Hepatocyte (in vitro differentiated cells): ENCODE measurements around the gene TMOD1. TPM values are rescaled to one million over a fixed set of nuclear protein-coding genes. Genes with fewer than 3 reads are reported as not detected.
"Not testable (repeated sequence)": the region's sequence is repeated elsewhere in the genome, so short reads cannot be mapped to it uniquely, and the experiment has no call there.

Experiments used
- DNase-seq: peaks from one replicate; pipeline ENCODE4 v3.0.0-alpha.2; 2016; ENCODE audit warnings: low spot score
- H2AFZ ChIP-seq: fragments of 200-600 bp; sonication (generic); 2 replicates; pipeline ENCODE4 v1.6.0; 2016; ENCODE audit warnings: antibody characterized with exemption, mild to moderate bottlenecking
- H3K27ac ChIP-seq: fragments of 200-600 bp; sonication (generic); 2 replicates; pipeline ENCODE4 v1.5.1; 2016; ENCODE audit warnings: mild to moderate bottlenecking
- H3K27me3 ChIP-seq: fragments of 200-600 bp; sonication (generic); 2 replicates; pipeline ENCODE4 v1.6.1; 2016
- H3K36me3 ChIP-seq: fragments of 200-600 bp; sonication (generic); replicated peaks from 2 replicates; pipeline ENCODE4 v1.5.1; 2016; ENCODE audit warnings: low read depth; ENCODE audit not compliant: insufficient read depth
- H3K4me1 ChIP-seq: fragments of 200-600 bp; sonication (generic); 2 replicates; pipeline ENCODE4 v1.5.1; 2016; ENCODE audit warnings: mild to moderate bottlenecking, moderate library complexity; ENCODE audit not compliant: insufficient read depth
- H3K4me2 ChIP-seq: fragments of 200-600 bp; sonication (generic); 2 replicates; pipeline ENCODE4 v1.6.0; 2016
- H3K4me3 ChIP-seq: fragments of 200-600 bp; sonication (generic); 2 replicates; pipeline ENCODE4 v1.5.1; 2016; ENCODE audit warnings: mild to moderate bottlenecking
- H3K79me2 ChIP-seq: fragments of 200-600 bp; sonication (generic); 2 replicates; pipeline ENCODE4 v1.6.0; 2017; ENCODE audit warnings: mild to moderate bottlenecking
- H3K9me2 ChIP-seq: fragments of 200-600 bp; sonication (generic); replicated peaks from 2 replicates; pipeline ENCODE4 v1.6.0; 2017; ENCODE audit warnings: mild to moderate bottlenecking; ENCODE audit not compliant: insufficient read depth
- H3K9me3 ChIP-seq: fragments of 200-600 bp; sonication (generic); 2 replicates; pipeline ENCODE4 v1.5.1; 2016; ENCODE audit warnings: low read depth, mild to moderate bottlenecking
- H4K20me1 ChIP-seq: fragments of 200-600 bp; sonication (generic); 2 replicates; pipeline ENCODE4 v1.6.0; 2016; ENCODE audit warnings: mild to moderate bottlenecking; ENCODE audit not compliant: insufficient read depth, poor library complexity, severe bottlenecking
- EZH2 ChIP-seq: fragments of 200-600 bp; sonication (generic); IDR thresholded peaks from 2 replicates; pipeline ENCODE4 v1.6.1; 2016; ENCODE audit warnings: antibody characterized with exemption, mild to moderate bottlenecking, borderline replicate concordance
- EZH2phosphoT487 ChIP-seq: fragments of 200-600 bp; sonication (generic); IDR thresholded peaks from one replicate; pipeline ENCODE4 v1.6.1; 2018; ENCODE audit warnings: antibody characterized with exemption, mild to moderate bottlenecking, low read depth, moderate library complexity; ENCODE audit not compliant: unreplicated experiment, severe bottlenecking
- WGBS: methylation state at CpG from one replicate; pipeline ENCODE4 v1.1.6; 2016; ENCODE audit warnings: low lambda C conversion rate; ENCODE audit errors: missing lambda C conversion rate; 5-methylcytosine and 5-hydroxymethylcytosine counted together
- polyA plus RNA-seq: library from polyadenylated mRNA; unstranded; fragments of >200 nt; fragmentation: Nextera tagmentation; extraction: Ambion mirVana; gene quantifications from 2 replicates; pipeline ENCODE4 v1.2.1, GENCODE V29; 2016
- total RNA-seq: library from RNA; depleted of rRNA; stranded (reverse); fragments of >200 nt; gene quantifications from 2 replicates; pipeline ENCODE4 v1.2.3, GENCODE V29; 2014
- TF ChIP-seq, protein P1 (sequence below): fragments of 200-600 bp; sonication (generic); IDR thresholded peaks from 2 replicates; pipeline ENCODE4 v1.5.1; 2016; ENCODE audit warnings: antibody characterized with exemption, mild to moderate bottlenecking; ENCODE audit not compliant: poor library complexity

The TMOD1 gene
- total and polyA plus RNA-seq, 2 experiments from 2014 or later = 0.47 to 3.5 TPM

DNA sequence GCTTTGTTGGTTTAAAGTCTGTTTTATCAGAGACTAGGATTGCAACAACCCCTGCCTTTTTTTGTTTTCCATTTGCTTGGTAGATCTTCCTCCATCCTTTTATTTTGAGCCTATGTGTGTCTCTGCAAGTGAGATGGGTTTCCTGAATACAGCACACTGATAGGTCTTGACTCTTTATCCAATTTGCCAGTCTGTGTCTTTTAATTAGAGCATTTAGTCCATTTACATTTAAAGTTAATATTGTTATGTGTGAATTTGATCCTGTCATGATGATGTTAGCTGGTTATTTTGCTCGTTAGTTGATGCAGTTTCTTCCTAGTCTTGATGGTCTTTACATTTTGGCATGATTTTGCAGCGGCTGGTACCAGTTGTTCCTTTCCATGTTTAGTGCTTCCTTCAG, 83.3 kb downstream of the TMOD1 start:
- H3K4me2 ChIP-seq, H2AFZ ChIP-seq, H3K9me2 ChIP-seq, H3K4me3 ChIP-seq, H3K27ac ChIP-seq, H3K36me3 ChIP-seq, H3K4me1 ChIP-seq, H3K9me3 ChIP-seq, H3K79me2 ChIP-seq, DNase-seq, H3K27me3 ChIP-seq, H4K20me1 ChIP-seq: not testable (repeated sequence)
- WGBS = 92% methylated on average over 2 of the region's 2 CpGs

DNA sequence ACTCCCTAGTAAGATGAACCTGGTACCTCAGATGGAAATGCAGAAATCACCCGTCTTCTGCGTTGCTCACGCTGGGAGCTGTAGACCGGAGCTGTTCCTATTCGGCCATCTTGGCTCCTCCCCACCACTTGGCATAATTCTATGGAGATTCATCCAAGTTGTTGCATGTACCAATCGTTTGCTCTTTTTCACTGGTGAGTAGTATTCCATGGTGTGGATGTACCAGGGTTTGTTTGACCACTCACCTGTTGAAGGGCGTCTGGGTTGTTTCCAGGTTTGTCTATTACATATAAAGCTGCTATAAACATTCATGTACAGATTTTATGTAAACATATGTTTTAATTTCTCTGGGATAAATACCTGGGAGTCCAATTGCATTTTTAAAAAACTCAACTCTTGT, 85.4 kb downstream of the TMOD1 start:
- H3K27ac ChIP-seq, H3K79me2 ChIP-seq, H3K36me3 ChIP-seq, H3K4me3 ChIP-seq, H2AFZ ChIP-seq, DNase-seq, H3K4me2 ChIP-seq, H3K4me1 ChIP-seq, H3K9me2 ChIP-seq, H4K20me1 ChIP-seq, H3K9me3 ChIP-seq, H3K27me3 ChIP-seq: not testable (repeated sequence)
- WGBS = 95% methylated on average over 7 of the region's 7 CpGs

DNA sequence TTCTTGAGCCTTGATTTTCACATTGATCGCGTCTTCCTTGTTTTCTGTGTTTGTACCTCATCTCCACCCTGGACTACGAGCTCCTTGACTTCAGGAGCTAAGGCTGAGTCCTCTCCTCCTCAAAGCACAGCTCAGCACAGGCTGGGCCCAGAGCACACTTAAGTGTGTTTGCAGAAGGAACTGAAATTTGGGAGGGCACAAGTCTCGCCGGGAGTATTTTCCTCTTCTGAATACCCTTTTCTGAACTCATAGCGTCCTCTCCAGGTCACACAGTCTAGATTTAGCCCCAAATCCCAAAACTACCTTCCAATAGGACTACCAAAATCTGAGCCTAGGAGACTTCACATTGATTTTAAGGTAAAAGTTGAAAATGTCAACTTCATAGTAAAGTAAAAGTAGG, 90.1 kb downstream of the TMOD1 start:
- Histone ChIP-seq H3K4me3 (no peak overlapping the region), H3K4me2 (no peak overlapping the region), H3K79me2 (no peaks in the 10 kb centered on the region), H3K27me3 (no peaks in the 10 kb centered on the region), H3K9me3 (no peaks in the 10 kb centered on the region), H3K27ac (no peak overlapping the region), H3K4me1 (no peaks in the 10 kb centered on the region), H3K36me3 (no peaks in the 10 kb centered on the region), H4K20me1 (no peaks in the 10 kb centered on the region), H3K9me2 (no peaks in the 10 kb centered on the region), H2AFZ (no peak overlapping the region)
- TF ChIP-seq, protein P1, sequence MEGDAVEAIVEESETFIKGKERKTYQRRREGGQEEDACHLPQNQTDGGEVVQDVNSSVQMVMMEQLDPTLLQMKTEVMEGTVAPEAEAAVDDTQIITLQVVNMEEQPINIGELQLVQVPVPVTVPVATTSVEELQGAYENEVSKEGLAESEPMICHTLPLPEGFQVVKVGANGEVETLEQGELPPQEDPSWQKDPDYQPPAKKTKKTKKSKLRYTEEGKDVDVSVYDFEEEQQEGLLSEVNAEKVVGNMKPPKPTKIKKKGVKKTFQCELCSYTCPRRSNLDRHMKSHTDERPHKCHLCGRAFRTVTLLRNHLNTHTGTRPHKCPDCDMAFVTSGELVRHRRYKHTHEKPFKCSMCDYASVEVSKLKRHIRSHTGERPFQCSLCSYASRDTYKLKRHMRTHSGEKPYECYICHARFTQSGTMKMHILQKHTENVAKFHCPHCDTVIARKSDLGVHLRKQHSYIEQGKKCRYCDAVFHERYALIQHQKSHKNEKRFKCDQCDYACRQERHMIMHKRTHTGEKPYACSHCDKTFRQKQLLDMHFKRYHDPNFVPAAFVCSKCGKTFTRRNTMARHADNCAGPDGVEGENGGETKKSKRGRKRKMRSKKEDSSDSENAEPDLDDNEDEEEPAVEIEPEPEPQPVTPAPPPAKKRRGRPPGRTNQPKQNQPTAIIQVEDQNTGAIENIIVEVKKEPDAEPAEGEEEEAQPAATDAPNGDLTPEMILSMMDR = no peak
- TF ChIP-seq EZH2phosphoT487 = no peak
- TF ChIP-seq EZH2 = no peak
- WGBS = 92% methylated on average over 6 of the region's 6 CpGs
- no peak for DNase-seq

DNA sequence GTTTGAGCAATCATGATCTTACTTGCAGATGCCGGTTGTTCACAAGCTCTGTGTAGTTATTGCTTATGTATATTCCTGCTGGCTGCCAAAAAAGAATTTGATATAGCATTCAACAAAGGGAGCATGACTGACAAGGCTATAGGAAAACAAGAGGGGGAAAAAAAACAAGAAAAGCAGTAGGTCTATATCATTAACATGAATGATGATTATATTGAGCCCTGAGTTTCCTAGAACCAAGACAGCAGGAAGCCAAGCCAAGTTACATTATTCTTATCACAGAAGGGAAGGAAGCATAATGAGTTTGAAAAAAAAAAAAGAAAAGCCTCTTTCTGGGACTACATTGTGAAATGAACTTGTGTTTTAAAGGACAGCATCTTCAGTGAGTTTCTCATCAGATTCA, 90.7 kb downstream of the TMOD1 start:
- Histone ChIP-seq H4K20me1 (no peaks in the 10 kb centered on the region), H3K36me3 (no peaks in the 10 kb centered on the region), H3K27me3 (no peaks in the 10 kb centered on the region), H3K4me3 (no peak overlapping the region), H3K79me2 (no peaks in the 10 kb centered on the region), H2AFZ (no peak overlapping the region), H3K4me2 (no peak overlapping the region), H3K9me3 (no peaks in the 10 kb centered on the region), H3K4me1 (no peaks in the 10 kb centered on the region), H3K9me2 (no peaks in the 10 kb centered on the region), H3K27ac (no peak overlapping the region)
- 96% methylated on average over 1 of the region's 1 CpG for WGBS
- no peak for DNase-seq
- no peak for TF ChIP-seq EZH2
- TF ChIP-seq, protein P1 = no peak

DNA sequence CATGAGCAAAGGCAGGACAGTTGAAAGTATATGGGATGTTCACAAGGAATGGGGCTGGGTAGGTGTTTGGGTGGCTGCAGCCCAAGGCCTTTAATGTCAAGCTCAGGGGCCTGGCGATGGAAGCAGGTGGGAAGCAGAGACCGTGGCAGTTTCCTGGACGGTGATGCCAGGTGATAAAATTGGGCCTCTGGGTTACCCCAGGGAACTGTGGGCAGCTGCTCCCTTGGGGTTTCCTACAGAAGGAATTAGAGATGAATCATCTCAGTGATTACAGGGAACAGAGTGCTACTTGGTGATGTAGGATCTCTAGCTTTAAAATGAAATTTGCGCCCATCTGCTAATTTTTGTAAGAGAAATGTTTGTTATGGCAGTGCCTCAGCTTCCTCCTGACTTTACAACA, 92.5 kb downstream of the TMOD1 start:
- Histone ChIP-seq H3K79me2 (no peaks in the 10 kb centered on the region), H3K4me3 (no peak overlapping the region), H3K36me3 (no peaks in the 10 kb centered on the region), H4K20me1 (no peaks in the 10 kb centered on the region), H3K9me2 (no peaks in the 10 kb centered on the region), H3K27ac (no peak overlapping the region), H3K4me1 (no peaks in the 10 kb centered on the region), H3K9me3 (no peaks in the 10 kb centered on the region), H3K27me3 (no peaks in the 10 kb centered on the region), H3K4me2 (no peak overlapping the region), H2AFZ (no peak overlapping the region)
- 94% methylated on average over 4 of the region's 4 CpGs for WGBS
- TF ChIP-seq, protein P1 = no peak
- no peak for TF ChIP-seq EZH2
- TF ChIP-seq EZH2phosphoT487 = no peak
- DNase-seq = no peak
